Keratinocyte (primary cell): ENCODE results near the gene BICDL2. TPM values are rescaled to one million over a fixed set of nuclear protein-coding genes. Genes with fewer than 3 reads are reported as not detected.

Experiments
- DNase-seq: peaks from one replicate; pipeline ENCODE4 v3.0.0-alpha.2; 2011; ENCODE audit warnings: low read depth, missing footprints, low spot score
- FAIRE-seq: peaks from 2 replicates; lab custom pipeline; 2011; peaks lifted over from hg19 to GRCh38; lab: Jason Lieb, UNC
- H2AFZ ChIP-seq: 2 replicates; pipeline ENCODE4 v1.6.0; 2012; ENCODE audit warnings: low read length, control low read depth, inconsistent platforms; ENCODE audit not compliant: control insufficient read depth
- H3K27ac ChIP-seq: 2 replicates; pipeline ENCODE4 v1.5.1; 2011; ENCODE audit warnings: low read length; ENCODE audit not compliant: control insufficient read depth, insufficient read depth
- H3K27me3 ChIP-seq: 3 replicates; pipeline ENCODE4 v1.6.0; 2011; ENCODE audit warnings: low read length; ENCODE audit not compliant: control insufficient read depth, insufficient read depth; ENCODE audit errors: extremely low read depth
- H3K36me3 ChIP-seq, 2 experiments: 2 replicates in 1 of 2; 3 replicates in 1 of 2; pipeline ENCODE4 v1.5.1; 2011; ENCODE audit warnings: low read length in 2 of 2, mild to moderate bottlenecking in 1 of 2; ENCODE audit not compliant: control insufficient read depth in 2 of 2, insufficient read depth in 2 of 2; ENCODE audit errors: extremely low read depth in 1 of 2
- H3K4me1 ChIP-seq: 3 replicates; pipeline ENCODE4 v1.5.1; 2011; ENCODE audit warnings: low read length; ENCODE audit not compliant: control insufficient read depth, insufficient read depth; ENCODE audit errors: extremely low read depth
- H3K4me2 ChIP-seq: 3 replicates; pipeline ENCODE4 v1.6.0; 2011; ENCODE audit warnings: low read depth, low read length; ENCODE audit not compliant: control insufficient read depth, insufficient read depth; ENCODE audit errors: extremely low read depth
- H3K4me3 ChIP-seq, 3 experiments: fragments of 200-600 bp in 1 of 3; sonication (generic) in 1 of 3; 2 replicates in 2 of 3; 3 replicates in 1 of 3; pipeline ENCODE4 v1.5.1; 2011 to 2016; ENCODE audit warnings: low read length in 3 of 3, mild to moderate bottlenecking in 3 of 3, control low read depth in 2 of 3, inconsistent platforms in 1 of 3, low read depth in 1 of 3, mixed read lengths in 1 of 3, mixed run types in 1 of 3, moderate library complexity in 1 of 3; ENCODE audit not compliant: control insufficient read depth in 2 of 3, insufficient read depth in 2 of 3; ENCODE audit errors: extremely low read depth in 1 of 3
- H3K79me2 ChIP-seq: 2 replicates; pipeline ENCODE4 v1.6.0; 2012; ENCODE audit warnings: low read length; ENCODE audit not compliant: control insufficient read depth, insufficient read depth
- H3K9ac ChIP-seq: 3 replicates; pipeline ENCODE4 v1.6.0; 2011; ENCODE audit warnings: low read length; ENCODE audit not compliant: control insufficient read depth, insufficient read depth; ENCODE audit errors: extremely low read depth
- H3K9me1 ChIP-seq: 3 replicates; pipeline ENCODE4 v1.6.0; 2011; ENCODE audit warnings: low read length; ENCODE audit not compliant: control insufficient read depth, insufficient read depth; ENCODE audit errors: extremely low read depth
- H3K9me3 ChIP-seq: 2 replicates; pipeline ENCODE4 v1.5.1; 2012; ENCODE audit warnings: low read depth, low read length; ENCODE audit not compliant: control insufficient read depth
- H4K20me1 ChIP-seq: 3 replicates; pipeline ENCODE4 v1.6.0; 2011; ENCODE audit warnings: low read length; ENCODE audit not compliant: control insufficient read depth, insufficient read depth; ENCODE audit errors: extremely low read depth
- CTCF ChIP-seq, 3 experiments: IDR thresholded peaks in 1 of 3; conservative IDR thresholded peaks in 1 of 3; optimal IDR thresholded peaks in 1 of 3; 2 replicates in 2 of 3; 3 replicates in 1 of 3; pipeline versions ENCODE3 to v1.5.1; 2011; ENCODE audit warnings: low read length in 3 of 3, mild to moderate bottlenecking in 3 of 3, moderate library complexity in 2 of 3, control low read depth in 1 of 3, inconsistent platforms in 1 of 3; ENCODE audit not compliant: insufficient read depth in 2 of 3; ENCODE audit errors: extremely low read depth in 1 of 3
- EZH2 ChIP-seq: IDR thresholded peaks from one replicate; pipeline ENCODE4 v1.6.1; 2012; ENCODE audit warnings: inconsistent platforms, mild to moderate bottlenecking, low read length, moderate library complexity
- dilution Hi-C: fragments of 300-500 bp; cut with MboI; formaldehyde crosslinking; loops from one replicate; pipeline ENCODE4 v1.7.0; 2020; ENCODE audit warnings: low sequenced_read_pairs; ENCODE audit not compliant: extremely low pct_ligation_motif_present
- polyA plus RNA-seq, 5 experiments: library from polyadenylated mRNA; depleted of rRNA in 3 of 5; stranded (reverse) in 3 of 5; stranded (forward) in 1 of 5; unstranded in 1 of 5; fragments of >200 nt; gene quantifications; 1 replicate in 1 of 5; 2 replicates in 3 of 5; 3 replicates in 1 of 5; pipeline versions ENCODE4 v1.2.1 to v1.2.3, GENCODE V29; 2011 to 2012; ENCODE audit warnings: missing spikeins in 2 of 5, low read depth in 1 of 5, low replicate concordance in 1 of 5

The BICDL2 gene
- polyA plus RNA-seq, 1 donor (not counting 4 experiments of a cell fraction or from before 2014, with no cell fraction given), result 1.3 TPM

DNA sequence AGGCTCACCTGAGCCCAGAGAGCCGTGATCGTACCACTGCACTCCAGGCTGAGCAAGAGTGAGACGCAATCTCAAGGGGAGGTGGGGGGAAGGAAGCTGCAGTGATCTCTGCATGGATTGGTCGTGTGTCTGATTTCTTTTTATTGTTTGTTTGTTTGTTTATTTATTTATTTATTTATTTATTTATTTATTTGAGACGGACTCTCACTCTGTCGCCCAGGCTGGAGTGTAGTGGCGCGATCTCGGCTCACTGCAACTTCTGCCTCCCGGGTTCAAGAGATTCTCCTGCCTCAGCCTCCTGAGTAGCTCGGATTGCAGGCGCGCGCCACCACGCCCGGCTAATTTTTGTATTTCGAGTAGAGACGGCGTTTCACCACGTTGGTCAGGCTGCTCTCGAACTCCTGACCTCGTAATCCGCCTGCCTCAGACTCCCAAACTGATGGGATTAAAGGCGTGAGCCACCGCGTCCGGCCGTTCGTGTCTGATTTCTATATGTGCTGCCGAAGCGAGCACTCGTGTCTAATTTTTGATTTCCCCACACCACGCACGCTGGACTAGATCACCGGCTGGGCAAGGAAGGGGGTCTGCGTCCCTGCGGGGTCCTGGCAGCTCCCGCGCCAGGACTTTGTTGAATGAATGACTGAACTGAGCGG, 17.0 kb downstream of the BICDL2 start:
- no peaks in the 10 kb centered on the region for H3K79me2 ChIP-seq
- peak overlapping the region; percentile 36 to 80 (median 57) for H3K4me3 ChIP-seq
- TF ChIP-seq CTCF (optimal IDR thresholded peaks at IDR 0.05 in 1 of 3, IDR thresholded peaks at IDR 0.05 in 1 of 3, conservative IDR thresholded peaks at IDR 0.05 in 1 of 3; ENCODE audit: extremely low read depth in 1 of 3, insufficient read depth in 2 of 3, low read length in 3 of 3), result no peak
- TF ChIP-seq EZH2, result no peak
- peak overlapping the region; percentile 97 for H3K9ac ChIP-seq
- DNase-seq (no peak), FAIRE-seq (no peak)
- H4K20me1 ChIP-seq, result no peaks in the 10 kb centered on the region
- peak overlapping the region; percentile 62 for H3K4me2 ChIP-seq
- H3K27ac ChIP-seq, result peak overlapping the region; percentile 10
- no peaks in the 10 kb centered on the region for H3K9me3 ChIP-seq
- peaks cover 4 to 14% of the 10 kb centered on the region in 2 experiments for H3K36me3 ChIP-seq
- no peaks in the 10 kb centered on the region for H3K27me3 ChIP-seq
- H3K9me1 ChIP-seq, result no peaks in the 10 kb centered on the region
- dilution Hi-C loops, result no loop called here
- H3K4me1 ChIP-seq, result peaks cover 23% of the 10 kb centered on the region
- peak overlapping the region; percentile 83 for H2AFZ ChIP-seq

- FAIRE-seq, result no peak
- DNase-seq, result no peak
- no peak within 1 kb of the TSS for H3K27ac ChIP-seq
Measured at GRCh38 chr16:3017794-3018506, 18.8 kb downstream of the BICDL2 start, which contains the start of gene CLDN6. Gene CLDN6 (minus strand): TSS chr16:3018183. CDS start chr16:3016021, 2,162 bp downstream.

More at GRCh38 chr16:3017794-3018506, 18.8 kb downstream of the BICDL2 start, which contains the start of gene CLDN6:
- H2AFZ ChIP-seq, result no peak within 1 kb of the TSS
- H3K9me3 ChIP-seq, result no peaks in the 10 kb centered on the region
- H3K27me3 ChIP-seq, result peaks cover 15% of the 10 kb centered on the region
- H3K9me1 ChIP-seq, result no peaks in the 10 kb centered on the region
- H4K20me1 ChIP-seq, result no peaks in the 10 kb centered on the region
- no peak within 1 kb of the TSS for H3K9ac ChIP-seq
- H3K4me2 ChIP-seq, result peak within 1 kb of the TSS; percentile 45
- peaks cover 19% of the 10 kb centered on the region for H3K4me1 ChIP-seq
- H3K79me2 ChIP-seq, result no peaks in the 10 kb centered on the region
- no peak within 1 kb of the TSS for H3K4me3 ChIP-seq
- peaks cover 4 to 12% of the 10 kb centered on the region in 2 experiments for H3K36me3 ChIP-seq
- dilution Hi-C loops, result no loop called here
- TF ChIP-seq CTCF (optimal IDR thresholded peaks at IDR 0.05 in 1 of 3, IDR thresholded peaks at IDR 0.05 in 1 of 3, conservative IDR thresholded peaks at IDR 0.05 in 1 of 3; ENCODE audit: extremely low read depth in 1 of 3, insufficient read depth in 2 of 3, low read length in 3 of 3) (peak; percentile 19 to 48 (median 23)), EZH2 (no peak)
